KMS-11 (cell line): Measurements from ENCODE around the gene FKBP1B.
"Not testable (repeated sequence)": the region's sequence is repeated elsewhere in the genome, so short reads cannot be mapped to it uniquely, and the experiment has no call there.

Experiments used
- H2AFZ ChIP-seq: fragments of 200-600 bp; sonication (generic); 2 replicates; pipeline ENCODE4 v1.6.1; 2016; ENCODE audit warnings: antibody characterized with exemption, mixed run types, low read depth
- H3K27ac ChIP-seq: fragments of 200-600 bp; sonication (generic); 2 replicates; pipeline ENCODE4 v1.6.1; 2016; ENCODE audit warnings: mild to moderate bottlenecking, mixed run types
- H3K27me3 ChIP-seq: fragments of 200-600 bp; sonication (generic); 2 replicates; pipeline ENCODE4 v1.6.1; 2017; ENCODE audit warnings: mild to moderate bottlenecking, low read depth, mixed run types, moderate library complexity; ENCODE audit not compliant: insufficient read depth
- H3K36me3 ChIP-seq: fragments of 200-600 bp; sonication (generic); 2 replicates; pipeline ENCODE4 v1.6.1; 2017; ENCODE audit warnings: mild to moderate bottlenecking, mixed run types; ENCODE audit not compliant: insufficient read depth
- H3K4me1 ChIP-seq: fragments of 200-600 bp; sonication (generic); 2 replicates; pipeline ENCODE4 v1.6.1; 2016; ENCODE audit warnings: mild to moderate bottlenecking, low read depth, mixed run types; ENCODE audit not compliant: poor library complexity, severe bottlenecking
- H3K4me2 ChIP-seq: fragments of 200-600 bp; sonication (generic); 2 replicates; pipeline ENCODE4 v1.7.0; 2016; ENCODE audit warnings: mild to moderate bottlenecking, mixed run types
- H3K4me3 ChIP-seq: fragments of 200-600 bp; sonication (generic); IDR thresholded peaks from 2 replicates; pipeline ENCODE4 v1.6.1; 2017; ENCODE audit warnings: low read depth, low read length, mixed read lengths; ENCODE audit not compliant: insufficient read depth
- H3K79me2 ChIP-seq: fragments of 200-600 bp; sonication (generic); 2 replicates; pipeline ENCODE4 v1.6.1; 2016; ENCODE audit warnings: low read depth, mixed run types; ENCODE audit not compliant: insufficient read depth
- H3K9ac ChIP-seq: fragments of 200-600 bp; sonication (generic); 2 replicates; pipeline ENCODE4 v1.6.1; 2016; ENCODE audit warnings: mild to moderate bottlenecking, mixed run types
- H4K20me1 ChIP-seq: fragments of 200-600 bp; sonication (generic); 2 replicates; pipeline ENCODE4 v1.6.1; 2016; ENCODE audit warnings: mild to moderate bottlenecking, mixed run types; ENCODE audit not compliant: insufficient read depth
- TF ChIP-seq, protein P1 (sequence below): fragments of 200-600 bp; sonication (generic); conservative IDR thresholded peaks from 2 replicates; pipeline ENCODE4 v1.6.1; 2017; ENCODE audit warnings: low read depth, mild to moderate bottlenecking, antibody characterized with exemption, low read length, moderate library complexity, mixed read lengths

Gene FKBP1B

DNA sequence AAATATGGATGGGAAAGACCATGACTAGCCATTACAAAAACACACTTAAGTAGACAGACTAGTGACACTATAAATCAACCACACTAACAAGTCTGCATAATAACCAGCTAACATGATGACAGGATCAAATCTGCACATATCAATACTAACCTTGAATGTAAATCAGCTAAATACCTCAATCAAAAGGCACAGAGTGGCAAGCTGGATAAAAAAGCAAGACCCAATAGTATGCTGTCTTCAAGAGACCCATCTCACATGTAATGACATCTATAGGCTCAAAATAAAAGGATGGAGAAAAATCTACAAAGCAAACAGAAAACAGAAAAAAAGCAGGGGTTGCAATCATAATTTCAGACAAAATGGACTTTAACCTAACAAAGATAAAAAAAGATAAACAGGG is 57.2 kb downstream of the FKBP1B start:
- Histone ChIP-seq H4K20me1 (no peaks in the 10 kb centered on the region), H3K27ac (no peak overlapping the region), H3K79me2 (no peaks in the 10 kb centered on the region), H3K36me3 (no peaks in the 10 kb centered on the region), H3K4me2 (no peak overlapping the region), H3K9ac (no peak overlapping the region), H3K27me3 (no peaks in the 10 kb centered on the region), H2AFZ (no peak overlapping the region), H3K4me3 (no peak overlapping the region), H3K4me1 (no peaks in the 10 kb centered on the region)
- TF ChIP-seq, protein P1, sequence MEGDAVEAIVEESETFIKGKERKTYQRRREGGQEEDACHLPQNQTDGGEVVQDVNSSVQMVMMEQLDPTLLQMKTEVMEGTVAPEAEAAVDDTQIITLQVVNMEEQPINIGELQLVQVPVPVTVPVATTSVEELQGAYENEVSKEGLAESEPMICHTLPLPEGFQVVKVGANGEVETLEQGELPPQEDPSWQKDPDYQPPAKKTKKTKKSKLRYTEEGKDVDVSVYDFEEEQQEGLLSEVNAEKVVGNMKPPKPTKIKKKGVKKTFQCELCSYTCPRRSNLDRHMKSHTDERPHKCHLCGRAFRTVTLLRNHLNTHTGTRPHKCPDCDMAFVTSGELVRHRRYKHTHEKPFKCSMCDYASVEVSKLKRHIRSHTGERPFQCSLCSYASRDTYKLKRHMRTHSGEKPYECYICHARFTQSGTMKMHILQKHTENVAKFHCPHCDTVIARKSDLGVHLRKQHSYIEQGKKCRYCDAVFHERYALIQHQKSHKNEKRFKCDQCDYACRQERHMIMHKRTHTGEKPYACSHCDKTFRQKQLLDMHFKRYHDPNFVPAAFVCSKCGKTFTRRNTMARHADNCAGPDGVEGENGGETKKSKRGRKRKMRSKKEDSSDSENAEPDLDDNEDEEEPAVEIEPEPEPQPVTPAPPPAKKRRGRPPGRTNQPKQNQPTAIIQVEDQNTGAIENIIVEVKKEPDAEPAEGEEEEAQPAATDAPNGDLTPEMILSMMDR = no peak

DNA sequence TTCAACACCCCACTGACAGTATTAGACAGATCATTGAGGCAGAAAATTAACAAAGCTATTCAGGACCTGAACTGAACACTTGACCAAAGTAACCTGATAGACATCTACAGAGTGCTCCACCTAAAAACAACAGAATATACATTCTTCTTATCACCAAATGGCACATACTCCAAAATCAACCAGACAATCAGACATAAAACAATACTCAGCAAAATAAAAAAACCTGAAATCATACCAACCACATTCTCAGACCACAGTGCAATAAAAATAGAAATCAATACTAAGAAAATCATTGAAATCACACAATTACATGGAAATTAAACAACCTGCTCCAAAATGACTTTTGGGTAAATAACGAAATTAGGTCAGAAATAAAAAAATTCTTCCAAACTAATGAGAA is 57.8 kb downstream of the FKBP1B start:
- Histone ChIP-seq H3K27ac (no peak overlapping the region), H3K36me3 (no peaks in the 10 kb centered on the region), H3K27me3 (no peaks in the 10 kb centered on the region), H3K79me2 (no peaks in the 10 kb centered on the region), H3K9ac (no peak overlapping the region), H3K4me3 (no peak overlapping the region), H4K20me1 (no peaks in the 10 kb centered on the region), H2AFZ (no peak overlapping the region), H3K4me1 (no peaks in the 10 kb centered on the region), H3K4me2 (no peak overlapping the region)
- TF ChIP-seq, protein P1 = no peak

DNA sequence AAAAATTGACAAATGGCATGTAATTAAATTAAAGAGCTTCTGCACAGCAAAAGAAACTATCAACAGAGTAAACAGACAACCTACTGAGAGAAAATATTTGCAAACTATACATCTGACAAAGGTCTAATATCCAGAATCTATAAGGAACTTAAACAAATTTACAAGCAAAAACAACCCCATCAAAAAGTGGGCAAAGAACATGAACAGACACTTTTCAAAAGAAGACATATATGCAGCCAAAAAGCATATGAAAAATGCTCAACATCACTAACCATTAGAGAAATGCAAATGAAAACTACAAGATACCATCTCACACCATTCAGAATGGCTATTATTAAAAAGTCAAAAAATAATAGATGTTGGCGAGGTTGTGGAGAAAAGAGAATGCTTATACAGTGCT is 59.9 kb downstream of the FKBP1B start:
- not testable (repeated sequence) for H3K9ac ChIP-seq, H3K79me2 ChIP-seq, H3K4me3 ChIP-seq, H3K4me2 ChIP-seq, H2AFZ ChIP-seq, H4K20me1 ChIP-seq, H3K27ac ChIP-seq, H3K27me3 ChIP-seq, H3K36me3 ChIP-seq, H3K4me1 ChIP-seq

DNA sequence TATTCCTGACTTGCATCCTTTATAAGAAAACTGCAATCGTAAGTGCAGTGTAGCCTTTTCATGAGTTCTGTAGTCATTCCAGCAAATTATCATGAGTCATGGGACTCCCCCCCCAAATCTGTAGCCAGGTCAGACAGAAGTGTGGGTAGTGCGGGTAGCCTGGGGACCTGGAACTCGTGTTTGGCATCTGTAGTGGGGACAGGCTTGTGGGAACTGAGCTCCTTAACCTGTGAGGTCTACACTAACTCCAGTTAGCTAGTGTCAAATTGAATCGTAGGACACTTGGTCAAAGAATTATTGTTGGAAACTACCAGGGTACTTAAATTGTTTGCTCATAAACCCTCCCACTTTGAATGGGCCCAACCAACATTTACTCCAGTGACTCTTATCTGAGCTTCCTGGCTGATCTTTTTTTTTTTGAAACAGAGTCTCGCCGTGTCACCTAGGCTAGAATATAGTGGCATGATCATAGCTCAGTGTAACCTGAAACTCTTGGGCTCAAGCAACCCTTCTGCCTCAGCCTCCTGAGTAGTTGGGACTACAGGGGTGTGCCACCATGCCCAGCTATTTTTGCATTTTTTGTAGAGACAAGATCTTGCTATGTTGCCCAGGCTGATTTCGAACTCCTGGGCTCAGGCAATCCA is 61.2 kb downstream of the FKBP1B start:
- Histone ChIP-seq H3K9ac (no peak overlapping the region), H3K27ac (no peak overlapping the region), H3K4me1 (no peaks in the 10 kb centered on the region), H3K79me2 (no peaks in the 10 kb centered on the region), H3K4me2 (no peak overlapping the region), H3K4me3 (no peak overlapping the region), H3K36me3 (no peaks in the 10 kb centered on the region), H4K20me1 (no peaks in the 10 kb centered on the region), H2AFZ (no peak overlapping the region), H3K27me3 (no peaks in the 10 kb centered on the region)
- TF ChIP-seq, protein P1 = no peak

DNA sequence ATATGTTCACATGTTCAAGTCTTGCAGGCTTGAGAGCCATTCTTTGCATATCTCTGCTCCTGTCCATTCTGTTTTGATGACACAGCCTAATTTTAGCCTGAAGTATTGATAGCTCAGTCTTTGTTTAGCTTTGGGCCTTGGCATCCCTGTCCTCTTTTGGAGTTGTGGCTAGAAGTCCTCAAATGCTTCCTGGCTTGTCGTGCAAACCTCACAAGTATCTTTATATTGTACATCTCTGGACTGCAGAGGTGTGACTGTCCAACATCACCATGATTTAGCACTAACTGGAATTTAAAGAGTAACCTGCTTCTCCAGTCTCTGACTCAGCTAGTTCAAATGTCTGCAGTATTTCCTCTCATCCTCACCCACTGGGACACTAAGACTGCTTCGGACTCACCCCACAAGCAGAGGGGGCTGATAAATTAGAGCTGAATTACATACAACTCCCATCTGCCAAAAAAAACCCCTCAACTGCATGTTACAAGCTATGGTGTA is 61.9 kb downstream of the FKBP1B start:
- Histone ChIP-seq H3K4me3 (no peak overlapping the region), H3K4me1 (no peaks in the 10 kb centered on the region), H4K20me1 (no peaks in the 10 kb centered on the region), H3K4me2 (no peak overlapping the region), H3K27me3 (no peaks in the 10 kb centered on the region), H2AFZ (no peak overlapping the region), H3K79me2 (no peaks in the 10 kb centered on the region), H3K27ac (no peak overlapping the region), H3K9ac (no peak overlapping the region), H3K36me3 (no peaks in the 10 kb centered on the region)
- TF ChIP-seq, protein P1 = no peak
